ENCODE measurements around the gene STXBP2. TPM values are rescaled to one million over a fixed set of nuclear protein-coding genes. Genes with fewer than 3 reads are reported as not detected.

STXBP2 gene
- total and polyA plus RNA-seq, 9 of the 15 experiments (the other 6 are each of a cell fraction or from before 2014, with no cell fraction given), result 2.5 to 163 (median 71.3) TPM

DNA sequence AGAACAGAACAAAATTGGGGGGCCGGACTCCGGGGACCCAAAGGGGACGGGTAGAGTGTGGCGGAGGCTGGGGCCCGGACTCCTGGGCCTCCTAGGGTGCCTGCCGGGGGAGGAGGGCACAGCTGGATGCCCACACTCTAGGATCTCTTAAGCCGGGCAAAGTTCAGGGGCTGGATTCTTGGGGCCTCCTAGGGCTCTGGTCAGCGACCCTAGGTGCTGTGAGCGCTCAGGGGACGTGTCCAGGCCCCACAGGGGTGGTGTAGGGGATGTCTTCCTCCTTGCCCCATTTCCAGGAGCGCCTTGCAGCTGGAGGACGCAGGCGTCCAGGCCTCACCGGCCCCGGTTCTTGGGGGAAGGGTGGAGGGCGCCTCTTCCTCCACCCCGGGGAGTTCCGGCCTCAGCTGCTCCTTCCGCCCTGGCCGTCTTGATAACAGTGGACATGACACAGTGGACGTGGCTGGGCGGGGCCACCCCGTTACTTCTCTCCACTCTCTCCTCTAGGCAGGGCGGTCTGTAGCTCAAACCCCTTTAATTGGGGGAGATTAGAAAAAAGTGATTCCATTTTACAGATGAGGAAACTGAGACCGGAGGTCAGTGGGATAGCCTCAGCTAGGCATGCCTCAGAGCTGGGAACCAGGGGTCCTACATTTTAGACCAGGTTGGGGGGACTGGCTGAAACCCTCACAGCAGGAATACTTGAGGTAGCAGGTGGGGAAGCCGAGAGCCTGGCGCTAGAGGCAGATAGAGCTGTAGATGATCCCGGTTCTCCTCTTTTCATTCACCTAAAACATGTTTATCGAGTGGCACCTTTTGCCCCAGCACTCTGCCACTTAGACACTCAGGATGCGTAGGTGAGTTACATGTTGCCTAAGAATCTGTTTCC lies 705 bp downstream of the STXBP2 start (continued):
- TF ChIP-seq, protein P1, sequence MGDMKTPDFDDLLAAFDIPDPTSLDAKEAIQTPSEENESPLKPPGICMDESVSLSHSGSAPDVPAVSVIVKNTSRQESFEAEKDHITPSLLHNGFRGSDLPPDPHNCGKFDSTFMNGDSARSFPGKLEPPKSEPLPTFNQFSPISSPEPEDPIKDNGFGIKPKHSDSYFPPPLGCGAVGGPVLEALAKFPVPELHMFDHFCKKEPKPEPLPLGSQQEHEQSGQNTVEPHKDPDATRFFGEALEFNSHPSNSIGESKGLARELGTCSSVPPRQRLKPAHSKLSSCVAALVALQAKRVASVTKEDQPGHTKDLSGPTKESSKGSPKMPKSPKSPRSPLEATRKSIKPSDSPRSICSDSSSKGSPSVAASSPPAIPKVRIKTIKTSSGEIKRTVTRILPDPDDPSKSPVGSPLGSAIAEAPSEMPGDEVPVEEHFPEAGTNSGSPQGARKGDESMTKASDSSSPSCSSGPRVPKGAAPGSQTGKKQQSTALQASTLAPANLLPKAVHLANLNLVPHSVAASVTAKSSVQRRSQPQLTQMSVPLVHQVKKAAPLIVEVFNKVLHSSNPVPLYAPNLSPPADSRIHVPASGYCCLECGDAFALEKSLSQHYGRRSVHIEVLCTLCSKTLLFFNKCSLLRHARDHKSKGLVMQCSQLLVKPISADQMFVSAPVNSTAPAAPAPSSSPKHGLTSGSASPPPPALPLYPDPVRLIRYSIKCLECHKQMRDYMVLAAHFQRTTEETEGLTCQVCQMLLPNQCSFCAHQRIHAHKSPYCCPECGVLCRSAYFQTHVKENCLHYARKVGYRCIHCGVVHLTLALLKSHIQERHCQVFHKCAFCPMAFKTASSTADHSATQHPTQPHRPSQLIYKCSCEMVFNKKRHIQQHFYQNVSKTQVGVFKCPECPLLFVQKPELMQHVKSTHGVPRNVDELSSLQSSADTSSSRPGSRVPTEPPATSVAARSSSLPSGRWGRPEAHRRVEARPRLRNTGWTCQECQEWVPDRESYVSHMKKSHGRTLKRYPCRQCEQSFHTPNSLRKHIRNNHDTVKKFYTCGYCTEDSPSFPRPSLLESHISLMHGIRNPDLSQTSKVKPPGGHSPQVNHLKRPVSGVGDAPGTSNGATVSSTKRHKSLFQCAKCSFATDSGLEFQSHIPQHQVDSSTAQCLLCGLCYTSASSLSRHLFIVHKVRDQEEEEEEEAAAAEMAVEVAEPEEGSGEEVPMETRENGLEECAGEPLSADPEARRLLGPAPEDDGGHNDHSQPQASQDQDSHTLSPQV (IDR thresholded peaks at IDR 0.05), result no peak
- no peak for TF ChIP-seq ZBED1 (IDR thresholded peaks at IDR 0.05)
- no peak for TF ChIP-seq ZNF436 (CRISPR knock-in tag; IDR thresholded peaks at IDR 0.05)
- no peak for TF ChIP-seq ZNF583 (CRISPR knock-in tag; IDR thresholded peaks at IDR 0.05)
- TF ChIP-seq, protein P2, sequence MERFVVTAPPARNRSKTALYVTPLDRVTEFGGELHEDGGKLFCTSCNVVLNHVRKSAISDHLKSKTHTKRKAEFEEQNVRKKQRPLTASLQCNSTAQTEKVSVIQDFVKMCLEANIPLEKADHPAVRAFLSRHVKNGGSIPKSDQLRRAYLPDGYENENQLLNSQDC (CRISPR knock-in tag; IDR thresholded peaks at IDR 0.05), result no peak
- TF ChIP-seq RBM14 (IDR thresholded peaks at IDR 0.05; ENCODE audit: borderline replicate concordance, insufficient read depth, low read depth, low read length), result no peak
- TF ChIP-seq TARDBP (IDR thresholded peaks at IDR 0.05), result no peak
- TF ChIP-seq, protein P3, sequence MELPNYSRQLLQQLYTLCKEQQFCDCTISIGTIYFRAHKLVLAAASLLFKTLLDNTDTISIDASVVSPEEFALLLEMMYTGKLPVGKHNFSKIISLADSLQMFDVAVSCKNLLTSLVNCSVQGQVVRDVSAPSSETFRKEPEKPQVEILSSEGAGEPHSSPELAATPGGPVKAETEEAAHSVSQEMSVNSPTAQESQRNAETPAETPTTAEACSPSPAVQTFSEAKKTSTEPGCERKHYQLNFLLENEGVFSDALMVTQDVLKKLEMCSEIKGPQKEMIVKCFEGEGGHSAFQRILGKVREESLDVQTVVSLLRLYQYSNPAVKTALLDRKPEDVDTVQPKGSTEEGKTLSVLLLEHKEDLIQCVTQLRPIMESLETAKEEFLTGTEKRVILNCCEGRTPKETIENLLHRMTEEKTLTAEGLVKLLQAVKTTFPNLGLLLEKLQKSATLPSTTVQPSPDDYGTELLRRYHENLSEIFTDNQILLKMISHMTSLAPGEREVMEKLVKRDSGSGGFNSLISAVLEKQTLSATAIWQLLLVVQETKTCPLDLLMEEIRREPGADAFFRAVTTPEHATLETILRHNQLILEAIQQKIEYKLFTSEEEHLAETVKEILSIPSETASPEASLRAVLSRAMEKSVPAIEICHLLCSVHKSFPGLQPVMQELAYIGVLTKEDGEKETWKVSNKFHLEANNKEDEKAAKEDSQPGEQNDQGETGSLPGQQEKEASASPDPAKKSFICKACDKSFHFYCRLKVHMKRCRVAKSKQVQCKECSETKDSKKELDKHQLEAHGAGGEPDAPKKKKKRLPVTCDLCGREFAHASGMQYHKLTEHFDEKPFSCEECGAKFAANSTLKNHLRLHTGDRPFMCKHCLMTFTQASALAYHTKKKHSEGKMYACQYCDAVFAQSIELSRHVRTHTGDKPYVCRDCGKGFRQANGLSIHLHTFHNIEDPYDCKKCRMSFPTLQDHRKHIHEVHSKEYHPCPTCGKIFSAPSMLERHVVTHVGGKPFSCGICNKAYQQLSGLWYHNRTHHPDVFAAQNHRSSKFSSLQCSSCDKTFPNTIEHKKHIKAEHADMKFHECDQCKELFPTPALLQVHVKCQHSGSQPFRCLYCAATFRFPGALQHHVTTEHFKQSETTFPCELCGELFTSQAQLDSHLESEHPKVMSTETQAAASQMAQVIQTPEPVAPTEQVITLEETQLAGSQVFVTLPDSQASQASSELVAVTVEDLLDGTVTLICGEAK (IDR thresholded peaks at IDR 0.05), result peak; percentile 85
- TF ChIP-seq, protein P3 (CRISPR knock-in tag; IDR thresholded peaks at IDR 0.05), result no peak
- no peak for TF ChIP-seq ZNF644 (tag; IDR thresholded peaks at IDR 0.05; ENCODE audit: low read depth)
- TF ChIP-seq GTF2E2 (tag; IDR thresholded peaks at IDR 0.05), result peak; percentile 82; the same call in 1 of the 2 replicates
- TF ChIP-seq ZNF780A (CRISPR knock-in tag; IDR thresholded peaks at IDR 0.05), result no peak
- peak; percentile 26; the same call in 1 of the 2 replicates for TF ChIP-seq GATAD2B (IDR thresholded peaks at IDR 0.05; ENCODE audit: borderline replicate concordance)
- TF ChIP-seq RBBP5 (IDR thresholded peaks at IDR 0.05; ENCODE audit: borderline replicate concordance, insufficient read depth, low read length, poor library complexity, severe bottlenecking), result peak; percentile 29
- TF ChIP-seq ARHGAP35 (IDR thresholded peaks at IDR 0.05; ENCODE audit: partially characterized antibody), result no peak
